D721Med (cell line): Measurements from ENCODE around the gene CEP120.

Experiments
- DNase-seq: peaks from one replicate; pipeline ENCODE4 v3.0.0; 2011; ENCODE audit warnings: low spot score; ENCODE audit not compliant: insufficient read length
- FAIRE-seq: peaks from 2 replicates; lab custom pipeline; 2011; peaks lifted over from hg19 to GRCh38; lab: Jason Lieb, UNC
- TF ChIP-seq, protein P1 (sequence below): IDR thresholded peaks from 2 replicates; pipeline ENCODE4 v1.5.1; 2012; ENCODE audit warnings: mild to moderate bottlenecking, control low read depth; ENCODE audit not compliant: insufficient read depth; ENCODE audit errors: missing control alignments

CEP120 gene

GRCh38 chr5:123299136-123299535 is 124.1 kb downstream of the CEP120 start:
- TF ChIP-seq, protein P1, sequence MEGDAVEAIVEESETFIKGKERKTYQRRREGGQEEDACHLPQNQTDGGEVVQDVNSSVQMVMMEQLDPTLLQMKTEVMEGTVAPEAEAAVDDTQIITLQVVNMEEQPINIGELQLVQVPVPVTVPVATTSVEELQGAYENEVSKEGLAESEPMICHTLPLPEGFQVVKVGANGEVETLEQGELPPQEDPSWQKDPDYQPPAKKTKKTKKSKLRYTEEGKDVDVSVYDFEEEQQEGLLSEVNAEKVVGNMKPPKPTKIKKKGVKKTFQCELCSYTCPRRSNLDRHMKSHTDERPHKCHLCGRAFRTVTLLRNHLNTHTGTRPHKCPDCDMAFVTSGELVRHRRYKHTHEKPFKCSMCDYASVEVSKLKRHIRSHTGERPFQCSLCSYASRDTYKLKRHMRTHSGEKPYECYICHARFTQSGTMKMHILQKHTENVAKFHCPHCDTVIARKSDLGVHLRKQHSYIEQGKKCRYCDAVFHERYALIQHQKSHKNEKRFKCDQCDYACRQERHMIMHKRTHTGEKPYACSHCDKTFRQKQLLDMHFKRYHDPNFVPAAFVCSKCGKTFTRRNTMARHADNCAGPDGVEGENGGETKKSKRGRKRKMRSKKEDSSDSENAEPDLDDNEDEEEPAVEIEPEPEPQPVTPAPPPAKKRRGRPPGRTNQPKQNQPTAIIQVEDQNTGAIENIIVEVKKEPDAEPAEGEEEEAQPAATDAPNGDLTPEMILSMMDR = no peak
- FAIRE-seq (no peak), DNase-seq (no peak)

- DNase-seq (no peak), FAIRE-seq (no peak)
- TF ChIP-seq, protein P1 = no peak
Observed at GRCh38 chr5:123298335-123299030, 124.7 kb downstream of the CEP120 start.

- FAIRE-seq (no peak), DNase-seq (no peak)
- TF ChIP-seq, protein P1 = no peak
Observed at GRCh38 chr5:123297866-123298265, 125.3 kb downstream of the CEP120 start.

DNA sequence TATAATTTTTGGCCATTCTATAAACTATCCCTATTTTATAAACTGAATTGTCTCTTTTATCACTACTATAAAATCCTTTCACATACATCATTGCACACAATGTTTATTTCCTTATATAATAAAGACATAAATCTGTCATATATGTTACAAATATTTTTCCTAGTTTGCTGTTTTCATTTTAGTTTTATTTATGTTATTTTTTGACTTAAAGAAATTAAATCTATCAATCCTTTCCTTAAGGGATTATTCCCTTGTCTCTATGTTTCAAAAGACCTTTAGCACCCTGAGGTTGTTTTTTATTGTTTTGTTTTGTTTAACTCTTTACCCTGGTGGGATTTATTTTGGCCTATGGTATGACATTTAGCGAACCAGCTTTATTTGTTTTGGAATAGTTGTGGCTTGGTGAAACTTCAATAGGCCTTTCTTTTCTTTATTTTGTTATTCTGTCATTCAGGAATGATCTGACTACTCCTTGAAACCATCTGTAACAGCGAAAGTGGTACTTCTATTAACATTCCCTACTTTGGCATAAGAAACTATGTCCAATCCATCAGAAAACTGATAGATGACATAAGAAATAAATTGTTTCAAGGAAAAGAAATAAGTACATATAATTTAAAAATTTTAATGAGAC is 125.9 kb downstream of the CEP120 start:
- TF ChIP-seq, protein P1 = no peak
- FAIRE-seq = no peak
- no peak for DNase-seq
